HCT116 (cell line): ENCODE measurements around the gene SPRY4. TPM values are rescaled to one million over a fixed set of nuclear protein-coding genes. Genes with fewer than 3 reads are reported as not detected.

ENCODE experiments used
- ATAC-seq: fragments of 200-7000 bp; cut with Tn5 transposase; 2 replicates; pipeline ENCODE4 v1.9.1; 2020; ENCODE audit warnings: mild to moderate bottlenecking, moderate library complexity
- BruUV-seq: library from RNA; stranded (reverse); fragments of 400-500 nt; replicated peaks from 2 replicates; lab custom pipeline; 2021; lab: Mats Ljungman, UMichigan
- CTCF ChIA-PET: fragments of 300-600 bp; sonication (Branson Sonifier 250); formaldehyde crosslinking; loops from one replicate; lab custom pipeline; 2021; ENCODE audit warnings: antibody characterized with exemption; lab: Charles Lee
- POLR2A ChIA-PET: fragments of 300-600, 350-600 bp; sonication (Branson Sonifier 250); formaldehyde crosslinking; loops from one replicate; lab custom pipeline; 2021; ENCODE audit warnings: antibody characterized with exemption; lab: Charles Lee
- RAD21 ChIA-PET, 2 experiments: fragments of 300-600 bp; sonication (Branson Sonifier 250); formaldehyde crosslinking; loops; one replicate each; lab custom pipeline; 2023; ENCODE audit warnings: low total read pairs in 2 of 2; ENCODE audit not compliant: uncharacterized antibody in 2 of 2, unreplicated experiment in 2 of 2, low non-redundant PET in 1 of 2; lab: Charles Lee
- DNase-seq: peaks from one replicate; pipeline ENCODE4 v3.0.0-alpha.2; 2010; ENCODE audit warnings: low read depth, low spot score
- H2AFZ ChIP-seq: fragments of 200-600 bp; shearing (Covaris generic), sonication (generic); 2 replicates; pipeline ENCODE4 v1.6.1; 2017; ENCODE audit warnings: low read depth, mixed run types, mixed read lengths, antibody characterized with exemption, low read length; ENCODE audit not compliant: poor library complexity, severe bottlenecking
- H3K27ac ChIP-seq: 2 replicates; pipeline ENCODE4 v1.5.1; 2012; ENCODE audit warnings: low read depth, low read length
- H3K27me3 ChIP-seq: fragments of 200-600 bp; sonication (generic); 2 replicates; pipeline ENCODE4 v1.6.1; 2016; ENCODE audit warnings: mixed run types, low read length, mixed read lengths; ENCODE audit not compliant: insufficient read depth
- H3K36me3 ChIP-seq, 2 experiments: fragments of 200-500 bp in 1 of 2; fragments of 200-600 bp in 1 of 2; sonication (Bioruptor generic) in 1 of 2; sonication (generic) in 1 of 2; 2 replicates each; pipeline versions ENCODE4 v1.5.1 to v1.6.1; 2014 to 2016; ENCODE audit warnings: low read length in 2 of 2, inconsistent platforms in 1 of 2, mixed read lengths in 1 of 2, mixed run types in 1 of 2; ENCODE audit not compliant: insufficient read depth in 2 of 2, control insufficient read depth in 1 of 2
- H3K4me1 ChIP-seq, 2 experiments: fragments of 200-600 bp in 1 of 2; sonication (generic) in 1 of 2; 2 replicates each; pipeline versions ENCODE4 v1.5.1 to v1.6.1; 2012 to 2017; ENCODE audit warnings: low read length in 2 of 2, inconsistent platforms in 1 of 2, mild to moderate bottlenecking in 1 of 2, mixed read lengths in 1 of 2, mixed run types in 1 of 2, moderate library complexity in 1 of 2; ENCODE audit not compliant: insufficient read depth in 2 of 2, control insufficient read depth in 1 of 2
- H3K4me2 ChIP-seq: fragments of 200-600 bp; sonication (generic); 2 replicates; pipeline ENCODE4 v1.6.1; 2017; ENCODE audit warnings: mixed run types, low read length, mixed read lengths
- H3K4me3 ChIP-seq, 2 experiments: fragments of 200-600 bp in 1 of 2; sonication (generic) in 1 of 2; replicated peaks in 1 of 2; 2 replicates each; pipeline ENCODE4 v1.5.1; 2011 to 2016; ENCODE audit warnings: low read length in 2 of 2, control low read depth in 1 of 2, low read depth in 1 of 2, mild to moderate bottlenecking in 1 of 2, mixed read lengths in 1 of 2, mixed run types in 1 of 2
- H3K79me2 ChIP-seq: fragments of 200-600 bp; sonication (generic); 2 replicates; pipeline ENCODE4 v1.6.1; 2017; ENCODE audit warnings: mild to moderate bottlenecking, mixed run types, low read length, moderate library complexity, mixed read lengths; ENCODE audit not compliant: insufficient read depth
- H3K9ac ChIP-seq: fragments of 200-600 bp; sonication (generic); 2 replicates; pipeline ENCODE4 v1.6.1; 2016; ENCODE audit warnings: low read length, mixed read lengths
- H3K9me2 ChIP-seq: fragments of 200-600 bp; sonication (generic), shearing (Covaris generic); 2 replicates; pipeline ENCODE4 v1.6.1; 2017; ENCODE audit warnings: mixed run types, mild to moderate bottlenecking, moderate library complexity; ENCODE audit not compliant: insufficient read depth
- H3K9me3 ChIP-seq, 2 experiments: fragments of 200-500 bp in 1 of 2; fragments of 200-600 bp in 1 of 2; sonication (Bioruptor generic) in 1 of 2; sonication (generic) in 1 of 2; 2 replicates each; pipeline ENCODE4 v1.6.1; 2014 to 2017; ENCODE audit warnings: low read length in 2 of 2, mixed read lengths in 2 of 2, inconsistent platforms in 1 of 2, low read depth in 1 of 2, mild to moderate bottlenecking in 1 of 2, mixed run types in 1 of 2, moderate library complexity in 1 of 2; ENCODE audit not compliant: control insufficient read depth in 1 of 2, insufficient read depth in 1 of 2
- H4K20me1 ChIP-seq: fragments of 200-600 bp; sonication (generic), shearing (Covaris generic); 2 replicates; pipeline ENCODE4 v1.6.1; 2017; ENCODE audit warnings: mixed run types, mild to moderate bottlenecking, moderate library complexity; ENCODE audit not compliant: insufficient read depth
- EGR1 ChIP-seq: IDR thresholded peaks from 2 replicates; pipeline ENCODE4 v1.6.1; 2012; ENCODE audit warnings: low read depth
- POLR2A ChIP-seq: IDR thresholded peaks from 2 replicates; pipeline ENCODE4 v1.7.0; 2011; ENCODE audit warnings: borderline replicate concordance; ENCODE audit not compliant: insufficient read depth, insufficient read length; ENCODE audit errors: extremely low read depth
- POLR2AphosphoS5 ChIP-seq: IDR thresholded peaks from 2 replicates; pipeline ENCODE4 v1.6.1; 2011; ENCODE audit warnings: mild to moderate bottlenecking, low read depth, low read length, moderate library complexity
- REST ChIP-seq: IDR thresholded peaks from 2 replicates; pipeline ENCODE4 v1.6.1; 2012; ENCODE audit warnings: low read depth
- TCF7L2 ChIP-seq: IDR thresholded peaks from 2 replicates; pipeline ENCODE4 v1.7.0; 2011; ENCODE audit warnings: borderline replicate concordance, inconsistent platforms; ENCODE audit not compliant: insufficient read depth, insufficient read length; ENCODE audit errors: extremely low read depth
- ZBTB33 ChIP-seq: IDR thresholded peaks from 2 replicates; pipeline ENCODE4 v1.6.1; 2011; ENCODE audit warnings: mild to moderate bottlenecking, low read length, moderate library complexity; ENCODE audit not compliant: insufficient replicate concordance; ENCODE audit errors: extremely low read depth
- ZFX ChIP-seq: fragments of 450-650 bp; IDR thresholded peaks from 2 replicates; pipeline ENCODE4 v1.6.1; 2017
- intact Hi-C: fragments of 100-400 bp; cut with micrococcal nuclease; formaldehyde crosslinking; loops from 2 replicates; pipeline ENCODE4 v1.10.0; 2022
- total RNA-seq: library from RNA; stranded (reverse); gene quantifications from one replicate; pipeline ENCODE4 v1.2.1, GENCODE V29; 2021; ENCODE audit not compliant: unreplicated experiment

Gene SPRY4
- total RNA-seq, 1 experiment from 2014 or later, result 112 TPM

GRCh38 chr5:142356716-142357468 is 32.1 kb upstream of the SPRY4 start:
- Histone ChIP-seq H4K20me1 (no peaks in the 10 kb centered on the region), H3K27me3 (no peaks in the 10 kb centered on the region), H3K4me1 (peaks cover 72 to 86% of the 10 kb centered on the region in 2 experiments), H3K9me2 (no peaks in the 10 kb centered on the region), H3K27ac (peak overlapping the region; percentile 99), H2AFZ (peak overlapping the region; percentile 25), H3K36me3 (no peaks in the 10 kb centered on the region; a peak in 1 of 4 replicates), H3K9ac (peak overlapping the region; percentile 80), H3K9me3 (peaks cover 0 to 2% of the 10 kb centered on the region in 2 experiments; a peak in 1 of 4 replicates), H3K4me2 (peak overlapping the region; percentile 92), H3K4me3 (peak overlapping the region; percentile 43 to 59)
- POLR2A ChIA-PET, result interaction anchor here (0.7 to 13.6 kb wide), 9 partner anchors 17 to 249 kb away, joined by 3 to 199 read pairs (median 3); partner anchors contain the start of gene SPRY4
- intact Hi-C loops, result loop anchor here (1.0 to 2.0 kb wide), 3 partner anchors 32 to 204 kb away; partner anchors contain the start of gene SPRY4
- no TSS peak for BruUV-seq
- CTCF ChIA-PET, result interaction anchor here (1.1 to 1.5 kb wide), 3 partner anchors 30 to 192 kb away, joined by 3 to 5 read pairs (median 4); no protein-coding TSS in a partner anchor
- ATAC-seq, result peak; percentile 67
- RAD21 ChIA-PET, result interaction anchor here in 1 of 2 experiments (0.7 to 1.0 kb wide), 3 partner anchors 32 to 191 kb away, joined by 3 read pairs; partner anchors contain the start of gene SPRY4
- peak; percentile 87 for DNase-seq
- no peak for TF ChIP-seq EGR1
- no peak for TF ChIP-seq REST
- peak; percentile 82 for TF ChIP-seq POLR2AphosphoS5
- TF ChIP-seq ZFX, result peak; percentile 23; the same call in 1 of the 2 replicates
- peak; percentile 55 for TF ChIP-seq ZBTB33
- no peak for TF ChIP-seq POLR2A
- TF ChIP-seq TCF7L2, result peak; percentile 94
- TF ChIP-seq, all 23 proteins: peak for 4
- peaks cover 19% of the 10 kb centered on the region; the same call in 1 of the 2 replicates for H3K79me2 ChIP-seq
